ENCODE measurements around the gene ATP5PO. TPM values are rescaled to one million over a fixed set of nuclear protein-coding genes. Genes with fewer than 3 reads are reported as not detected.

The ATP5PO gene
- total and polyA plus RNA-seq, 2 experiments from 2014 or later = 215 to 354 TPM

GRCh38 chr21:33945652-33946270 lies 30.2 kb upstream of the ATP5PO start:
- Histone ChIP-seq H3K79me2 (no peaks in the 10 kb centered on the region), H3K27ac (peak overlapping the region; percentile 90), H3K36me3 (replicated peaks; ENCODE audit: insufficient read depth, low read depth) (no peaks in the 10 kb centered on the region), H3K9me3 (ENCODE audit: low read depth) (no peaks in the 10 kb centered on the region), H4K20me1 (ENCODE audit: insufficient read depth, poor library complexity, severe bottlenecking) (no peaks in the 10 kb centered on the region), H3K4me2 (no peak overlapping the region), H3K4me3 (no peak overlapping the region), H3K9me2 (replicated peaks; ENCODE audit: insufficient read depth) (no peaks in the 10 kb centered on the region), H2AFZ (no peak overlapping the region), H3K4me1 (ENCODE audit: insufficient read depth) (peaks cover 23% of the 10 kb centered on the region), H3K27me3 (no peaks in the 10 kb centered on the region)
- TF ChIP-seq CTCF (IDR thresholded peaks at IDR 0.05; ENCODE audit: poor library complexity) = no peak
- no peak for TF ChIP-seq EZH2phosphoT487 (IDR thresholded peaks at IDR 0.05; ENCODE audit: low read depth, severe bottlenecking, unreplicated experiment)
- TF ChIP-seq EZH2 (IDR thresholded peaks at IDR 0.05; ENCODE audit: borderline replicate concordance) = no peak
- DNase-seq (ENCODE audit: low spot score) = no peak
- 95% methylated on average over 2 of the region's 2 CpGs for WGBS (ENCODE audit: low lambda C conversion rate, missing lambda C conversion rate)

GRCh38 chr21:33944185-33944763 lies 28.7 kb upstream of the ATP5PO start:
- peaks cover 26% of the 10 kb centered on the region for H3K4me1 ChIP-seq (ENCODE audit: insufficient read depth)
- H3K9me3 ChIP-seq (ENCODE audit: low read depth) = no peaks in the 10 kb centered on the region
- H3K27ac ChIP-seq = no peak overlapping the region
- H4K20me1 ChIP-seq (ENCODE audit: insufficient read depth, poor library complexity, severe bottlenecking) = no peaks in the 10 kb centered on the region
- no peak for DNase-seq (ENCODE audit: low spot score)
- no peaks in the 10 kb centered on the region for H3K27me3 ChIP-seq
- no peak for TF ChIP-seq EZH2phosphoT487 (IDR thresholded peaks at IDR 0.05; ENCODE audit: low read depth, severe bottlenecking, unreplicated experiment)
- TF ChIP-seq CTCF (IDR thresholded peaks at IDR 0.05; ENCODE audit: poor library complexity) = no peak
- TF ChIP-seq EZH2 (IDR thresholded peaks at IDR 0.05; ENCODE audit: borderline replicate concordance) = no peak
- H3K4me3 ChIP-seq = no peak overlapping the region
- no peak overlapping the region for H2AFZ ChIP-seq
- no peak overlapping the region for H3K4me2 ChIP-seq
- H3K9me2 ChIP-seq (replicated peaks; ENCODE audit: insufficient read depth) = no peaks in the 10 kb centered on the region
- no peaks in the 10 kb centered on the region for H3K36me3 ChIP-seq (replicated peaks; ENCODE audit: insufficient read depth, low read depth)
- no peaks in the 10 kb centered on the region for H3K79me2 ChIP-seq
- WGBS (ENCODE audit: low lambda C conversion rate, missing lambda C conversion rate) = 97% methylated on average over 1 of the region's 1 CpG

GRCh38 chr21:33943293-33943692 lies 27.7 kb upstream of the ATP5PO start:
- H3K27ac ChIP-seq = no peak overlapping the region
- H2AFZ ChIP-seq = no peak overlapping the region
- no peaks in the 10 kb centered on the region for H3K9me3 ChIP-seq (ENCODE audit: low read depth)
- no peak overlapping the region for H3K4me2 ChIP-seq
- H3K9me2 ChIP-seq (replicated peaks; ENCODE audit: insufficient read depth) = no peaks in the 10 kb centered on the region
- H3K79me2 ChIP-seq = no peaks in the 10 kb centered on the region
- no peak overlapping the region for H3K4me3 ChIP-seq
- H3K36me3 ChIP-seq (replicated peaks; ENCODE audit: insufficient read depth, low read depth) = no peaks in the 10 kb centered on the region
- WGBS (ENCODE audit: low lambda C conversion rate, missing lambda C conversion rate) = 100% methylated on average over 2 of the region's 2 CpGs
- H3K27me3 ChIP-seq = no peaks in the 10 kb centered on the region
- no peak for TF ChIP-seq EZH2 (IDR thresholded peaks at IDR 0.05; ENCODE audit: borderline replicate concordance)
- TF ChIP-seq EZH2phosphoT487 (IDR thresholded peaks at IDR 0.05; ENCODE audit: low read depth, severe bottlenecking, unreplicated experiment) = no peak
- no peak for TF ChIP-seq CTCF (IDR thresholded peaks at IDR 0.05; ENCODE audit: poor library complexity)
- no peaks in the 10 kb centered on the region for H4K20me1 ChIP-seq (ENCODE audit: insufficient read depth, poor library complexity, severe bottlenecking)
- peaks cover 17% of the 10 kb centered on the region for H3K4me1 ChIP-seq (ENCODE audit: insufficient read depth)
- DNase-seq (ENCODE audit: low spot score) = no peak

Measured in hepatocyte (in vitro differentiated cells).